SK-N-SH treated with all-trans-retinoic acid at 6 μM for 48 hours (cell line): ENCODE measurements around the gene CLTA.

Experiments used
- ATAC-seq: fragments of 200-7000 bp; cut with Tn5 transposase; 3 replicates; pipeline ENCODE4 v1.9.1; 2020; ENCODE audit warnings: mild to moderate bottlenecking, moderate library complexity
- BACH2 ChIP-seq: fragments of 250-450 bp; sonication (Bioruptor Pico); IDR thresholded peaks from 2 replicates; pipeline ENCODE4 v1.9.0; 2021; ENCODE audit warnings: mild to moderate bottlenecking, borderline replicate concordance
- CREB5 ChIP-seq: fragments of 250-450 bp; sonication (Bioruptor Pico); IDR thresholded peaks from 2 replicates; pipeline ENCODE4 v1.5.1; 2020; ENCODE audit warnings: low read depth, mild to moderate bottlenecking, moderate library complexity
- CSDC2 ChIP-seq: fragments of 250-450 bp; sonication (Bioruptor Pico); IDR thresholded peaks from 2 replicates; pipeline ENCODE4 v1.5.0; 2020; ENCODE audit warnings: mild to moderate bottlenecking, moderate library complexity
- CSRNP3 ChIP-seq: fragments of 250-450 bp; sonication (Bioruptor Pico); IDR thresholded peaks from 2 replicates; pipeline ENCODE4 v1.5.1; 2021; ENCODE audit warnings: mild to moderate bottlenecking, moderate library complexity
- ESRRG ChIP-seq: fragments of 250-450 bp; sonication (Bioruptor Pico); IDR thresholded peaks from 2 replicates; pipeline ENCODE4 v1.6.1; 2021; ENCODE audit warnings: mild to moderate bottlenecking
- GLIS3 ChIP-seq: fragments of 250-450 bp; sonication (Bioruptor Pico); IDR thresholded peaks from 2 replicates; pipeline ENCODE4 v1.5.0; 2020; ENCODE audit warnings: mild to moderate bottlenecking, moderate library complexity
- ISL1 ChIP-seq: fragments of 250-450 bp; sonication (Bioruptor Pico); IDR thresholded peaks from 2 replicates; pipeline ENCODE4 v2.1.2; 2022; ENCODE audit warnings: mild to moderate bottlenecking, moderate library complexity
- OSR1 ChIP-seq: fragments of 250-450 bp; sonication (Bioruptor Pico); IDR thresholded peaks from 2 replicates; pipeline ENCODE4 v1.8.0; 2022; ENCODE audit warnings: moderate library complexity, mild to moderate bottlenecking, inconsistent platforms
- PATZ1 ChIP-seq: fragments of 250-450 bp; sonication (Bioruptor Pico); IDR thresholded peaks from 2 replicates; pipeline ENCODE4 v1.8.0; 2020; ENCODE audit warnings: mild to moderate bottlenecking, moderate library complexity, borderline replicate concordance
- POU6F1 ChIP-seq: fragments of 250-450 bp; sonication (Bioruptor Pico); IDR thresholded peaks from 2 replicates; pipeline ENCODE4 v1.8.0; 2021; ENCODE audit warnings: low read depth, mild to moderate bottlenecking, moderate library complexity, borderline replicate concordance
- PPARA ChIP-seq: fragments of 250-450 bp; sonication (Bioruptor Pico); IDR thresholded peaks from 2 replicates; pipeline ENCODE4 v1.5.0; 2020; ENCODE audit warnings: mild to moderate bottlenecking, borderline replicate concordance
- SNAI2 ChIP-seq: fragments of 250-450 bp; sonication (Bioruptor Pico); IDR thresholded peaks from 2 replicates; pipeline ENCODE4 v1.5.0; 2020; ENCODE audit warnings: mild to moderate bottlenecking, moderate library complexity
- TCF4 ChIP-seq: fragments of 250-450 bp; sonication (Bioruptor Pico); IDR thresholded peaks from 2 replicates; pipeline ENCODE4 v1.8.0; 2021; ENCODE audit warnings: mild to moderate bottlenecking, moderate library complexity, borderline replicate concordance
- TOX ChIP-seq: fragments of 250-450 bp; sonication (Bioruptor Pico); IDR thresholded peaks from 2 replicates; pipeline ENCODE4 v1.8.0; 2021; ENCODE audit warnings: mild to moderate bottlenecking, moderate library complexity, borderline replicate concordance
- ZC3H10 ChIP-seq: fragments of 250-450 bp; sonication (Bioruptor Pico); IDR thresholded peaks from 2 replicates; pipeline ENCODE4 v1.5.1; 2021; ENCODE audit warnings: mild to moderate bottlenecking, moderate library complexity
- ZFP3 ChIP-seq: fragments of 250-450 bp; sonication (Bioruptor Pico); IDR thresholded peaks from 2 replicates; pipeline ENCODE4 v1.5.0; 2020; ENCODE audit warnings: mild to moderate bottlenecking, moderate library complexity
- ZFP30 ChIP-seq: fragments of 450-650 bp; formaldehyde crosslinking; IDR thresholded peaks from 2 replicates; pipeline ENCODE4 v1.5.0; 2022; ENCODE audit warnings: mild to moderate bottlenecking, moderate library complexity
- ZNF565 ChIP-seq: fragments of 450-650 bp; formaldehyde crosslinking; conservative IDR thresholded peaks from 2 replicates; pipeline ENCODE4 v1.5.0; 2020; ENCODE audit warnings: low read depth, mild to moderate bottlenecking, moderate library complexity
- TF ChIP-seq, protein P1 (sequence below): fragments of 250-450 bp; sonication (Bioruptor Pico); IDR thresholded peaks from 2 replicates; pipeline ENCODE4 v1.5.0; 2020; ENCODE audit warnings: mild to moderate bottlenecking, moderate library complexity

The CLTA gene

DNA sequence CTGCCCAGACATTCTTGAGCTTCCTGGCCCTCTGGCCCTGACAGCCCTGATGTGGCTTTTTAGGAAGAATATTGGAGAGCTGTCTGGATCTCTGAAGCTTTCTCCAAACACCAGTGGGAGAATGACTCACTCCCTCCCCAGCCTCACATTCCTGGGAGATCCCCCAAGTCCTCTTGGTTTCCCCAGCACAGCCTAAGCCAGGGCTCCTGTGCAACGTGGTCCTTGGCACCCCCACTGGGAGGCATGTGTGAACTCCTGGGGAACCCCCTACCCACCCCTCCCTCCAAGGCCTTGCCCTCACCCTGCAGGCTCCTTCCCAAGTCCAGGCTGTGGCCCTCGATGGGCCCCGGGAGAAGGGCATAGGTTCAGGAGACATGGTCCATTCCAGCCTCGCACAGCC lies 41.5 kb upstream of the CLTA start:
- no peak for TF ChIP-seq GLIS3 (CRISPR knock-in tag)
- TF ChIP-seq ZC3H10 = no peak
- no peak for TF ChIP-seq PPARA
- no peak for TF ChIP-seq ZFP30
- no peak for TF ChIP-seq ZNF565 (CRISPR knock-in tag)
- no peak for TF ChIP-seq TOX (CRISPR knock-in tag)
- no peak for TF ChIP-seq CSRNP3
- no peak for TF ChIP-seq SNAI2 (CRISPR knock-in tag)
- no peak for TF ChIP-seq CSDC2
- no peak for TF ChIP-seq ESRRG (CRISPR knock-in tag)
- TF ChIP-seq TCF4 (CRISPR knock-in tag) = no peak
- TF ChIP-seq ZFP3 (CRISPR knock-in tag) = no peak
- no peak for TF ChIP-seq CREB5
- no peak for TF ChIP-seq OSR1 (CRISPR knock-in tag)
- no peak for TF ChIP-seq PATZ1
- no peak for TF ChIP-seq ISL1 (CRISPR knock-in tag)
- ATAC-seq = peak; percentile 65

DNA sequence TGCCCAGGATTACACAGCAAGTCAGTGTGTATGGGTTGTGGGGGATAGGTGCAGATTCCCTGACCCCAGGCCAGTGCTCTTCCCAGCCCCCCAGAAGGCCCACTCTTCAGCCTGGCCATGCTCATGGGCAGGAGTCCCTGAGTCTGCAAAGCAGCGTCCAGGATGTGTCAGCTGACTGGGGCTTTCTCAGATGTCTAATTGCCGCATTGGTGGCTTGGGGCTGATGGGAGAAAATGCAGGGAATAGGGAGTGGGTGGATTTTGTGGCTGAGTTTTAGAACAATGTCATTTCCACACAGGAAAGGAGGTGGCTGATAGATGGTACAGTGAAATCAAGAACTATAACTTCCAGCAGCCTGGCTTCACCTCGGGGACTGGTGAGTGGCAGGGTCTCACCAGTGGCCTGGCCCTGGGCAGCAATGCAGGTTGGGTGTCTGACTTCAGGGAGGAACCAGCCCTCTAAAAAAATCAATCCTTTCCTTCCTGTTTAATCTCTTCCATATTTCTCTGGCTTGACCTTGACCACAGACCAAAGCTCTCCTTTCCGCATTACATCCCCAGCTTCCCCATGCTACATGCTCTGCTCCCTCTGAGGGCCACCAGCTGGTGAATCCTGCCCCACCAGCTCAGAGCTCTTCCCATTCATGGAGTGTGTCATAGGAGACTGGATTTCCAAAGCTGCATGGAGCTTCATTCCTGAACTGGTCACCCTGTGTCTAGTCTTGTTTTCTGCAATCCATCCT lies 40.0 kb upstream of the CLTA start:
- no peak for TF ChIP-seq OSR1 (CRISPR knock-in tag)
- no peak for TF ChIP-seq SNAI2 (CRISPR knock-in tag)
- no peak for TF ChIP-seq CSDC2
- TF ChIP-seq CSRNP3 = no peak
- no peak for TF ChIP-seq BACH2
- TF ChIP-seq CREB5 = no peak
- no peak for TF ChIP-seq PATZ1
- no peak for TF ChIP-seq ZFP3 (CRISPR knock-in tag)
- no peak for TF ChIP-seq ZC3H10
- ATAC-seq = no peak

- no peak for ATAC-seq
- no peak for TF ChIP-seq ZFP3 (CRISPR knock-in tag)
- TF ChIP-seq SNAI2 (CRISPR knock-in tag) = no peak
- no peak for TF ChIP-seq CSRNP3
- no peak for TF ChIP-seq POU6F1
- no peak for TF ChIP-seq ZNF565 (CRISPR knock-in tag)
- TF ChIP-seq, protein P1, sequence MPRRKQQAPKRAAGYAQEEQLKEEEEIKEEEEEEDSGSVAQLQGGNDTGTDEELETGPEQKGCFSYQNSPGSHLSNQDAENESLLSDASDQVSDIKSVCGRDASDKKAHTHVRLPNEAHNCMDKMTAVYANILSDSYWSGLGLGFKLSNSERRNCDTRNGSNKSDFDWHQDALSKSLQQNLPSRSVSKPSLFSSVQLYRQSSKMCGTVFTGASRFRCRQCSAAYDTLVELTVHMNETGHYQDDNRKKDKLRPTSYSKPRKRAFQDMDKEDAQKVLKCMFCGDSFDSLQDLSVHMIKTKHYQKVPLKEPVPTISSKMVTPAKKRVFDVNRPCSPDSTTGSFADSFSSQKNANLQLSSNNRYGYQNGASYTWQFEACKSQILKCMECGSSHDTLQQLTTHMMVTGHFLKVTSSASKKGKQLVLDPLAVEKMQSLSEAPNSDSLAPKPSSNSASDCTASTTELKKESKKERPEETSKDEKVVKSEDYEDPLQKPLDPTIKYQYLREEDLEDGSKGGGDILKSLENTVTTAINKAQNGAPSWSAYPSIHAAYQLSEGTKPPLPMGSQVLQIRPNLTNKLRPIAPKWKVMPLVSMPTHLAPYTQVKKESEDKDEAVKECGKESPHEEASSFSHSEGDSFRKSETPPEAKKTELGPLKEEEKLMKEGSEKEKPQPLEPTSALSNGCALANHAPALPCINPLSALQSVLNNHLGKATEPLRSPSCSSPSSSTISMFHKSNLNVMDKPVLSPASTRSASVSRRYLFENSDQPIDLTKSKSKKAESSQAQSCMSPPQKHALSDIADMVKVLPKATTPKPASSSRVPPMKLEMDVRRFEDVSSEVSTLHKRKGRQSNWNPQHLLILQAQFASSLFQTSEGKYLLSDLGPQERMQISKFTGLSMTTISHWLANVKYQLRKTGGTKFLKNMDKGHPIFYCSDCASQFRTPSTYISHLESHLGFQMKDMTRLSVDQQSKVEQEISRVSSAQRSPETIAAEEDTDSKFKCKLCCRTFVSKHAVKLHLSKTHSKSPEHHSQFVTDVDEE = no peak
- TF ChIP-seq PPARA = no peak
- TF ChIP-seq GLIS3 (CRISPR knock-in tag) = no peak
- no peak for TF ChIP-seq ZC3H10
Measured at GRCh38 chr9:36151316-36152210, 39.2 kb upstream of the CLTA start.
